Measurements from ENCODE around the gene RASGRP1. TPM values are rescaled to one million over a fixed set of nuclear protein-coding genes. Genes with fewer than 3 reads are reported as not detected.

Gene RASGRP1
- total RNA-seq, 1 donor from 2014 or later = 12.1 TPM

GRCh38 chr15:38536201-38536676 lies 28.4 kb downstream of the RASGRP1 start:
- DNase-seq (ENCODE audit: low read depth) = peak; percentile 82

GRCh38 chr15:38535491-38536200 lies 29.0 kb downstream of the RASGRP1 start:
- DNase-seq (ENCODE audit: low read depth) = peak; percentile 18

GRCh38 chr15:38534691-38535090 lies 29.9 kb downstream of the RASGRP1 start:
- no peak for DNase-seq (ENCODE audit: low read depth)

- DNase-seq (ENCODE audit: low read depth) = no peak
Measured at GRCh38 chr15:38533926-38534325, 30.7 kb downstream of the RASGRP1 start.

GRCh38 chr15:38533416-38533915 lies 31.1 kb downstream of the RASGRP1 start:
- DNase-seq (ENCODE audit: low read depth) = no peak

- DNase-seq (ENCODE audit: low read depth) = no peak
Measured at GRCh38 chr15:38532728-38533127, 31.9 kb downstream of the RASGRP1 start.

DNA sequence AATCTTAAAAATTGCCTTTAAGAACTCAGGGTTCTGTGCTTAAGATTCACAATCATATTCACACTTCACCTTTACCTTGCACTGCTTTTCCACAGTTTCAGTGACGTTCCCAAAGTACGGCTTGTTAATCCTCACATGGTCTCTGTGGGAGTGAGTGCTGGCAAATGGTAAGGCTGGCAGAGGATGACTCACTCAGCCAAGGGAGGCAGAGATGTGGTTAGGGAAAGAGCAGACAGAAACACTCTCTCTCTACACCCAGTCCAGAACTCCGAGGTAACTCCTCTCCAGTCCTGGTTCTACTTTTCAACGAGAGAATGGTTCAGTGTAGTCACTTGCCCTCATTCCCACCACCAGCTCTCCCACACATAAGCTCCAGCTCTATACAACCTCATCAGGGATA lies 33.1 kb downstream of the RASGRP1 start:
- peak; percentile 86 for DNase-seq (ENCODE audit: low read depth)

- peak; percentile 62 for DNase-seq (ENCODE audit: low read depth)
Measured at GRCh38 chr15:38530113-38530512, 34.5 kb downstream of the RASGRP1 start.

DNA sequence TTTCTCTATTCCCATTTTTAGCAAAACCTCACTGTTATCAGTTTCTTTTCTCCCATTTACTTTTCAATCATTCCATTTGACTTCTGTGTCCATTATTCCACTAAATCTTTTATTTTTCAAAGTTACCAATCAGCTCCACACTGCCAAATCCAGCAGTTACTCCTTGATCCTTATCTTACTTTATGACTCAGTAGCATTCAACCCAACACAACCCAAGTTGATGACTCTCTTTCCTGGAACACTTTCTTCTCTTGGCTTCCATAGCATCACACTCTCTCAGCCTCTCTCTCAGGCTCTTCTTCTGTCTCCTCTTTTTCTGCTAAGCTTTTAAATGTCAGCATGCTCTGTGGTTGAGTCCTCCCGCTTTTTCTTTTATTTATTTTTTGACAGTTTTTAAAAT lies 36.3 kb downstream of the RASGRP1 start:
- DNase-seq (ENCODE audit: low read depth) = peak; percentile 12

- no peak for DNase-seq (ENCODE audit: low read depth)
Measured at GRCh38 chr15:38526158-38526557, 38.5 kb downstream of the RASGRP1 start.

- no peak for DNase-seq (ENCODE audit: low read depth)
Measured at GRCh38 chr15:38525489-38525888, 39.1 kb downstream of the RASGRP1 start.

DNA sequence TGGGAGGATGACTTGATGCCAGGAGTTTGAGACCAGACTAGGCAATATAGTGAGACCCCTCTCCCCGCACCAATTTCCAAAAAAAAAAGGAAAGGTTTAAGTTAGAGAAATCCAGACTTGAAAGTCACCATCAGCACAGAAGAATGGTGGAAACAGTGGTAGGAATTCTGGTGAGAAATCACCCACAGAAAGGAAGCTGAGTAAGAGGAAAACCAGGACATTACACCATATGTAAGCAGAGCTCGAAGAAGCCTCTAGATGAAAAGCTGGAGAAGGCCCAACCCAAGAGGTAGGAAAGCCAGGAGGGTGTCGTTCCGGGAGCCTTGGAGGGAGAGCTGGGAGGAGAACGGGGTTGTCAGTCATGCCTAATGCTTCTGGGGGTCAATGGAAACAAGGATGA lies 40.5 kb downstream of the RASGRP1 start:
- DNase-seq (ENCODE audit: low read depth) = no peak

DNA sequence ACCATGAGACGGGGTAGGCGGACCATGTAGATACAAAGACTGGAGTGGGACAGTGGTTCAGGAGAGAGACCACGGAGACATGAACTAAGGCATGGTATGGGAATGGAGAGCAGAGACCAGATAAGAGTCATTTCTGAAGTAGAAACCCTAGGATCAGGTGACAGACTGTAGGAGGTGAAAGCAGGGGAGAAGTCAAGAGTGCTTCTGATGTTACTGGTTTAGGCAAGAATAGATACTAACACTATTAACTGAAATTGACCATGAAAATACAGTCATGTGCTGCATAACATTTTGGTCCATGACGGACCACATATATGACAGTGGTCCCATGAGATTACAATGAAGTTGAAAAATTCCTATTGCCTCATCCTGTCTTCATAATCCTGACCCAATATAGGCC lies 41.7 kb downstream of the RASGRP1 start:
- DNase-seq (ENCODE audit: low read depth) = no peak

- no peak for DNase-seq (ENCODE audit: low read depth)
Measured at GRCh38 chr15:38521316-38521715, 43.3 kb downstream of the RASGRP1 start.

DNA sequence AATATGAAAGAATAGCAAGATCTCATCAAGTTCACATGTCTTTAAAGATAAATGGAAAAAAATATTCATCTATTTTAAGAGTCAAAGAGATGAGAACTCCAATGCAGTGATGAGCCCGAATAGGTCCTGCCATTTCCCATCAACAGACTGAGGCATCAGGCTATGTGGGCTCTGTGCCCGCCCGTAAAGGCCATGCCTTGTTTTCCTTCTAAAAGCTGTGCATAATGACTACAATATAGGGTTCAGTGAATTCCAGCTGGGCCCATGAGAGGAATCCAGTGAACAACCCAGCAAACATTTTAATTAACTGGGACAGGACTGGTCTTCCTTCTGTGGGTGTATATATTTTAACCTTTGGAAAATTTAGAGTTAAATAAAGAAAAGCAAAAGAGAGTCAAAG lies 44.6 kb downstream of the RASGRP1 start:
- DNase-seq (ENCODE audit: low read depth) = no peak

DNA sequence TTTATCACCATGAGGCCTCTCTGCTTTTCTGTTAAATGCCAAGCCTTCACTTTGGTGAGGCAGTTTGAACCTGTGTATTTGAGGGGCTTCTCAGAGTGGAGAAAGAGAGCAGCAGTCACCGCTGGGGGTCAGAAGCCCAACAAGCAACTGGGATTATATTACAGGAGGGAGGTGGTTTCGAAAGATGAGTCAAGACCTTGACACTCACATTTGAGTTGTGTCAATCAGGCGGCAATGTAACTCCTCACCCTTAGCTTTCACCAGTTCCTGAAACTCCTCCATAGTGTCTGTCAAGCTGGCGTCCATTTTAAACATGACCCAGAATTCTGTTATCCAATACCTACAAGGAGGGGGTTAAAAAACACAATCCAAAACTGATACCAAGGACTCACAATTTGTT lies 46.5 kb downstream of the RASGRP1 start:
- no peak for DNase-seq (ENCODE audit: low read depth)

DNA sequence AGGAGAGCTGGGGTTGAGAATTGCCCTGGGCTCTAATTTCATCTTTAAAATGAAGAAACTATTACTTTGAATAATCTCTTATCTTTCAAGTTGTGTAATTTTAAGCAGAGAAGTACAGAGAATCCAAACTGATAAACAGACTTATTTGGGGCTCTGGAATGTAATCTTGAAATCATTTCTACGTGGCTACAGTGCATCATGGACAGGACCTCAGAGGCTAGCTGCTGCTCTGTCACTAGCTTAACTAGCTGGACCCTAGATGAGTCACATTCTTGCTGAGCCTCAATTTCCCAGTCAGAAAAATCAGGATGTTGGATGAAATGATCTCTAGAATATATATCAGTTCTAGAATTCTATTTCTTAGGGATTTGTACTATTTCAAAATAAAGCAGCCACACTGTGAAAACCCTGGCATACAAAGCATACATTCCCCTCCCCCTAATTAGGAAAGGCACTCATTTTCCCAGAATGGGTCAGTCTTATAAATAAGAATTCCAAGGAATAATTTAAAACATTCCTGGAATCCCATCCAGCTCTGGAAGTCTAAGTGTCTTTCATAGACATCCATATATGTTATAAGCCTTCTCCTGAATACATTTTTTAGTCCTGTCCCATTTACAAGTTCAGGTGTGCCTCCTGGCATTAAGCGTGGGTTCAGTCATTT lies 47.2 kb downstream of the RASGRP1 start:
- DNase-seq (ENCODE audit: low read depth) = no peak

- no peak for DNase-seq (ENCODE audit: low read depth)
Measured at GRCh38 chr15:38516626-38517025, 48.0 kb downstream of the RASGRP1 start.

GRCh38 chr15:38514601-38515000 lies 50.0 kb downstream of the RASGRP1 start:
- no peak for DNase-seq (ENCODE audit: low read depth)

GRCh38 chr15:38512901-38513300 lies 51.7 kb downstream of the RASGRP1 start:
- no peak for DNase-seq (ENCODE audit: low read depth)

- no peak for DNase-seq (ENCODE audit: low read depth)
Measured at GRCh38 chr15:38509152-38509551, 55.5 kb downstream of the RASGRP1 start.

GRCh38 chr15:38508647-38509046 lies 56.0 kb downstream of the RASGRP1 start:
- no peak for DNase-seq (ENCODE audit: low read depth)

DNA sequence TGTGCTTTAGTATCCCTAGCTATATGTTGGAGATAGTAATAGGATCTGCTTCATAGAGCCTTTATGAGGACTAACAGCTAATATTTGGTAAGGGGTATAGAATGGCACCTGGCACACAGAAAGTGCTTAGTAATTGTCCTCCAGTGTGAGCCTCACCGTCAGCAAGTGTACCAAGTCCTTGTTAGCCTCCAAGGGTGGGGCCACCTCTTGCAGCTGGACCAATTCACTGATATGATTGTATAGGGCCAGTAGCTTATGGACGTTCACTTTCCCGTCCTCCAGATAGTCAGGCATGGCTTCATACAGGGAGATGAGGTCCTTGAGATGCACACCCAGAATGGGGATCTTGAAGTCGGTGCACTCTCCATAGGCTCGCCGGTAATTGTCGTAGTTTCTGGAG lies 57.0 kb downstream of the RASGRP1 start:
- DNase-seq (ENCODE audit: low read depth) = no peak

Data from renal cortical epithelial cell (primary cell).